Measurements from ENCODE around the gene MAP4K4. TPM values are rescaled to one million over a fixed set of nuclear protein-coding genes. Genes with fewer than 3 reads are reported as not detected.
A peak's percentile ranks its signal among the peaks of the same experiment; 100 is the strongest.

MAP4K4 gene
- total RNA-seq, 1 experiment from 2014 or later = 162 TPM

- CTCF ChIA-PET = interaction anchor here (0.7 to 1.7 kb wide), 9 partner anchors 12 to 451 kb away, joined by 3 to 5 read pairs (median 3); no protein-coding TSS in a partner anchor
- H3K27me3 Mint-ChIP-seq (ENCODE audit: insufficient read depth, unreplicated experiment) = no peaks in the 10 kb centered on the region
- peaks cover 62% of the 10 kb centered on the region for H3K4me1 Mint-ChIP-seq (ENCODE audit: insufficient read depth, unreplicated experiment)
- DNase-seq (ENCODE audit: unreplicated experiment) = peak; percentile 57
- H3K36me3 Mint-ChIP-seq (ENCODE audit: insufficient read depth, unreplicated experiment) = peaks cover 6% of the 10 kb centered on the region
- no peak for TF ChIP-seq CTCF (IDR thresholded peaks at IDR 0.05; ENCODE audit: unreplicated experiment)
- peak overlapping the region; percentile 52 for H3K27ac Mint-ChIP-seq (ENCODE audit: low read depth, unreplicated experiment)
- intact Hi-C loops (cut with micrococcal nuclease) = no loop called here
- no peak overlapping the region for H3K4me3 Mint-ChIP-seq (ENCODE audit: unreplicated experiment)
- POLR2A ChIA-PET = interaction anchor here (0.7 to 1.4 kb wide), 6 partner anchors 11 to 286 kb away, joined by 3 to 6 read pairs (median 4); partner anchors contain the start of gene MAP4K4
- no TSS peak for BruUV-seq (replicated peaks)
- H3K9me3 Mint-ChIP-seq (ENCODE audit: unreplicated experiment) = no peaks in the 10 kb centered on the region
Measured at GRCh38 chr2:101803945-101804696, 106.6 kb downstream of the MAP4K4 start.

- intact Hi-C loops (cut with micrococcal nuclease) = no loop called here
- Mint-ChIP-seq H3K27me3 (ENCODE audit: insufficient read depth, unreplicated experiment) (no peaks in the 10 kb centered on the region), H3K4me1 (ENCODE audit: insufficient read depth, unreplicated experiment) (peaks cover 55% of the 10 kb centered on the region), H3K27ac (ENCODE audit: low read depth, unreplicated experiment) (peak overlapping the region; percentile 87), H3K36me3 (ENCODE audit: insufficient read depth, unreplicated experiment) (no peaks in the 10 kb centered on the region), H3K4me3 (ENCODE audit: unreplicated experiment) (peak overlapping the region; percentile 43), H3K9me3 (ENCODE audit: unreplicated experiment) (no peaks in the 10 kb centered on the region)
- ChIA-PET CTCF (interaction anchor here (0.6 to 1.7 kb wide), 5 partner anchors 11 to 102 kb away, joined by 3 to 5 read pairs (median 3); no protein-coding TSS in a partner anchor), POLR2A (interaction anchor here (0.8 to 1.7 kb wide), 6 partner anchors 14 to 105 kb away, joined by 3 to 6 read pairs (median 4); no protein-coding TSS in a partner anchor)
- no peak for TF ChIP-seq CTCF (IDR thresholded peaks at IDR 0.05; ENCODE audit: unreplicated experiment)
- BruUV-seq (replicated peaks) = no TSS peak
- DNase-seq (ENCODE audit: unreplicated experiment) = no peak
Measured at GRCh38 chr2:101805152-101806088, 107.9 kb downstream of the MAP4K4 start.

- no peak for TF ChIP-seq CTCF (IDR thresholded peaks at IDR 0.05; ENCODE audit: unreplicated experiment)
- peaks cover 6% of the 10 kb centered on the region for H3K36me3 Mint-ChIP-seq (ENCODE audit: insufficient read depth, unreplicated experiment)
- intact Hi-C loops (cut with micrococcal nuclease) = no loop called here
- no TSS peak for BruUV-seq (replicated peaks)
- H3K4me1 Mint-ChIP-seq (ENCODE audit: insufficient read depth, unreplicated experiment) = peaks cover 51% of the 10 kb centered on the region
- ChIA-PET CTCF (interaction anchor here (0.6 to 1.4 kb wide), 3 partner anchors 9 to 103 kb away, joined by 3 to 4 read pairs (median 4); no protein-coding TSS in a partner anchor), POLR2A (interaction anchor here (0.8 to 1.9 kb wide), 6 partner anchors 11 to 106 kb away, joined by 3 to 7 read pairs (median 4); no protein-coding TSS in a partner anchor)
- peak overlapping the region; percentile 43 for H3K4me3 Mint-ChIP-seq (ENCODE audit: unreplicated experiment)
- H3K27ac Mint-ChIP-seq (ENCODE audit: low read depth, unreplicated experiment) = peak overlapping the region; percentile 87
- DNase-seq (ENCODE audit: unreplicated experiment) = peak; percentile 69
- no peaks in the 10 kb centered on the region for H3K27me3 Mint-ChIP-seq (ENCODE audit: insufficient read depth, unreplicated experiment)
- H3K9me3 Mint-ChIP-seq (ENCODE audit: unreplicated experiment) = no peaks in the 10 kb centered on the region
Measured at GRCh38 chr2:101806123-101806522, 108.6 kb downstream of the MAP4K4 start.

Data from MCF 10A (cell line).